Measurements from ENCODE around the gene SELENOO.

SELENOO gene

GRCh38 chr22:50233223-50233622 is 32.4 kb downstream of the SELENOO start:
- H3K4me1 ChIP-seq (ENCODE audit: insufficient read depth, low read length), result no peaks in the 10 kb centered on the region
- no peaks in the 10 kb centered on the region for H3K36me3 ChIP-seq (ENCODE audit: insufficient read depth, low read length)
- H3K9me3 ChIP-seq (ENCODE audit: control insufficient read depth, insufficient read depth, low read length), result no peaks in the 10 kb centered on the region
- H3K9ac ChIP-seq (ENCODE audit: low read depth, low read length), result no peak overlapping the region

DNA sequence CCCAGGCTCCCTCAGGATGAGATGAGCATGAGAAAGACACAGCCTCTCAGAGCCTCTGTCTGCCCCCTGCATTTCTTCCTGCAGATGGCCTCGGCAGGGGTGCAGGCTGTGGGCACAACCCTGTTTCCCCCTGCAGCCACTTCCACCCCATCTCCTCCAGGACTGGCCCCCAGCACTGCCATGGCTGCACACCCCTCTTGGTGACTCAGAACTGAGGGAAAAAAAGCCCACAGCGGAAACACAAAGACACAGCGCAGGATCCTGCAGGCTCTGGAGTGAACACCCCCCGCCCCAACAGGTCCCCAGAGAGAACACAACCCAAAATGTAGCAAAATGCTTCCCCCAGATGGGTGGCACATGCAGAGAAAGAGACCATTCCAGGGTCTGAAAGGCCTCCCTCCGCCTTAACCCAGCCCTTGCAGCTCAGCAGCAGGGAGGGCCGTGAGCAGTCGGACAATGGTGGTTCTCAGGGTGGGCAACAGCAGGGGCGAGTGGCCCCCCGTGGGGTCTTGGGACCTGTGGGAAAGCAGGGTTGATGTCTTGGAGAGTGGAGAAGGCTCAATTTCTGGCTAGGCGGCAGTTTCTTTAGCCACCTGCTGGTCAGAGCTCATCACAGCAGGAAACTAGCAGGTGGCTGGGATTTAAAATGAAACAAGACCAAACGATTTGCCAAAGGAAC is 36.1 kb downstream of the SELENOO start:
- Histone ChIP-seq H3K36me3 (ENCODE audit: insufficient read depth, low read length) (0 out of 2 replicates have a peak, but pooled peaks cover 4% of the 10 kb centered on the region), H3K9me3 (ENCODE audit: control insufficient read depth, insufficient read depth, low read length) (no peaks in the 10 kb centered on the region), H3K9ac (ENCODE audit: low read depth, low read length) (no peak overlapping the region), H3K4me1 (ENCODE audit: insufficient read depth, low read length) (no peaks in the 10 kb centered on the region)

- H3K36me3 ChIP-seq (ENCODE audit: insufficient read depth, low read length), result 0 out of 2 replicates have a peak, but pooled peaks cover 4% of the 10 kb centered on the region
- no peak overlapping the region for H3K9ac ChIP-seq (ENCODE audit: low read depth, low read length)
- H3K4me1 ChIP-seq (ENCODE audit: insufficient read depth, low read length), result no peaks in the 10 kb centered on the region
- H3K9me3 ChIP-seq (ENCODE audit: control insufficient read depth, insufficient read depth, low read length), result no peaks in the 10 kb centered on the region
Measured at GRCh38 chr22:50238755-50239154, 37.9 kb downstream of the SELENOO start.

GRCh38 chr22:50242406-50242949 is 41.7 kb downstream of the SELENOO start:
- no peak overlapping the region; the same call in 1 of the 2 replicates for H3K9ac ChIP-seq (ENCODE audit: low read depth, low read length)
- 0 out of 2 replicates have a peak, but pooled peaks cover 4% of the 10 kb centered on the region for H3K36me3 ChIP-seq (ENCODE audit: insufficient read depth, low read length)
- H3K9me3 ChIP-seq (ENCODE audit: control insufficient read depth, insufficient read depth, low read length), result no peaks in the 10 kb centered on the region
- no peaks in the 10 kb centered on the region for H3K4me1 ChIP-seq (ENCODE audit: insufficient read depth, low read length)

- no peaks in the 10 kb centered on the region for H3K9me3 ChIP-seq (ENCODE audit: control insufficient read depth, insufficient read depth, low read length)
- no peaks in the 10 kb centered on the region for H3K4me1 ChIP-seq (ENCODE audit: insufficient read depth, low read length)
- H3K36me3 ChIP-seq (ENCODE audit: insufficient read depth, low read length), result 0 out of 2 replicates have a peak, but pooled peaks cover 4% of the 10 kb centered on the region
- peak overlapping the region; percentile 100 for H3K9ac ChIP-seq (ENCODE audit: low read depth, low read length)
Measured at GRCh38 chr22:50243685-50244419, 43.0 kb downstream of the SELENOO start.

DNA sequence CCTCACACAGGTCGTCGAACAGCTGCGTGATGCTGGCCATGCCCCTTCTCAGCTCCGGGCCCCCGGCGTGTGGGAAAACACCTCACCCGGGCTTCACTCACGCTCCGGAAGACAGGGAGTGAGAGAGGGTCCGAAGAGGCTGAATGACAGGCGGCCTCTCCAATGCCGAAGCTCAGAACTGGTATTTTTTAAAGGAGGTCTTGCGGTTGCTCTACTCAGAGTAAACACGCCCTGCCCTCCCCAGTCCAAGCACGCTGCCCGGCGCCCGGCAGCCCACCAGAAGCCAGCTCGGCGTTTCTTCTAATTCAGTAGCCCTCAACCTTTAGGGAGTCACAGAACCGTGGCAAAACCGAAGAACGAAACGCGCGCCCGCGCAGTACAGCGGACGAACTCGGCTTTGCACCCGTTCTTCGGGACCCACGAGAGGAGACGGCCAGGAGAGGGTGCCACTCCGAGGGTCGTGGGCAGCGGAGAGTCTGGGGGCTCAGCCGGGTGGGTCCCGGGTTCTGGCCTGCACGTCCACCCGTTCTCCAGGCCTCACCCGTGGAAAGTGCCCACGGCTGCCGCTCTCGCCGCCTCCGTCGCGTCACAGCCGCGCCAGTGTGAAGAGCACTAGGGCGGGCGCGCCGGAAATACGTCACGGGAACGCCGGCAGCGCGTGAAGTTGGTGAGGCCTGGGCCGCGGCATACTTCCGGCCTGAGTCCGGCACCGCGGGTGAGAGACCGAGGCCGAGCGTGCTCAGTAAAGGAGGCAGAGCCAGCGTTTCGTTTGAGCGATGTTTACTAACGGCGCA is 43.8 kb downstream of the SELENOO start, which contains the start of gene TUBGCP6:
TSS of gene TUBGCP6 (minus strand) at position 604 of the 794 bp plus-strand sequence. CDS start at position 40, 564 bp downstream.
- Histone ChIP-seq H3K4me1 (ENCODE audit: insufficient read depth, low read length) (no peaks in the 10 kb centered on the region), H3K36me3 (ENCODE audit: insufficient read depth, low read length) (0 out of 2 replicates have a peak, but pooled peaks cover 4% of the 10 kb centered on the region), H3K9me3 (ENCODE audit: control insufficient read depth, insufficient read depth, low read length) (no peaks in the 10 kb centered on the region), H3K9ac (ENCODE audit: low read depth, low read length) (peak within 1 kb of the TSS; percentile 100)

DNA sequence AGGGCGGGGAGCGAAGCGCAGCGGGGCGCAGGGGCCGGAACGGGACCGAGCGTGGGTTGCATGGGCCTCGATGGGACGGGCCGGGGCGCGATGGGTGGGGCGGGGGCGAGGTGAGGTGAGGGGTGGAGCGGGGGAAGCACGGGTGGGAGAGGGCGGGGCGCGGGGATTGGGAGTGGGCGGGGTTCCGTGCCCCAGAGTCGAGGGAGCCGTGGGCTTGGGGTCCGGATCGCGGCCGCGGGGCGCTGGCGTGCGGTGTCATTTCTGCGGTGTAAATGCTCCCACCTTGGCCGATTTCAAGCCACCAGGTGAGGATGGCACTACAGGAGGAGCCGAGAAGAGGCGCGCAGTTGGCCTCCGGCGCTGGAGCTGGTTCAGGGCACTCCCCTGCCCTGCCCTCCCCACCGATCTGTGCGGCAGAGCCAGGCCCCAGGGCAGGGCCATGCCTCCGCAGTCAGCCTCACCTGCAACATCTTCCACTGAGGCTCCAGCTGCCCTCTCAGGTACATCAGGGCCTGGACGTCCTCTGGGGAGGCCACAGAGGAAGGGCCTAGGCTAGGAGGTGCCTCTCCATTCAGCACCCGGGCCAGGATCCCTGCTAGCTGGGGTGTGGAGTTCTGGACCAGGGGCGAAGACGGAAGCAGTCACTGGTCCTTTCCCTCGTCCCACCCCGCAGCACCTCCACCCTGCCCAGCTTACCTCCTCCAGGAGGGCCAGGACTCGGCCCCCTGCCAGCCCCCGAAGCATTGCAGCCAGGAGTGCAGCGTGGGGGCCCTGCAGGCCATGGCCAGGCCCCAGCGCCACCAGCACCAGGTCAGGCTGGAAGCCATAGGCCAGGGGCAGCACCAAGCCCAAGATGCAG is 44.6 kb downstream of the SELENOO start:
- H3K36me3 ChIP-seq (ENCODE audit: insufficient read depth, low read length), result 0 out of 2 replicates have a peak, but pooled peaks cover under 1% of the 10 kb centered on the region
- no peaks in the 10 kb centered on the region for H3K4me1 ChIP-seq (ENCODE audit: insufficient read depth, low read length)
- H3K9me3 ChIP-seq (ENCODE audit: control insufficient read depth, insufficient read depth, low read length), result no peaks in the 10 kb centered on the region
- H3K9ac ChIP-seq (ENCODE audit: low read depth, low read length), result peak overlapping the region; percentile 100

GRCh38 chr22:50246242-50247175 is 45.7 kb downstream of the SELENOO start:
- Histone ChIP-seq H3K36me3 (ENCODE audit: insufficient read depth, low read length) (no peaks in the 10 kb centered on the region), H3K9me3 (ENCODE audit: control insufficient read depth, insufficient read depth, low read length) (no peaks in the 10 kb centered on the region), H3K9ac (ENCODE audit: low read depth, low read length) (no peak overlapping the region), H3K4me1 (ENCODE audit: insufficient read depth, low read length) (no peaks in the 10 kb centered on the region)

DNA sequence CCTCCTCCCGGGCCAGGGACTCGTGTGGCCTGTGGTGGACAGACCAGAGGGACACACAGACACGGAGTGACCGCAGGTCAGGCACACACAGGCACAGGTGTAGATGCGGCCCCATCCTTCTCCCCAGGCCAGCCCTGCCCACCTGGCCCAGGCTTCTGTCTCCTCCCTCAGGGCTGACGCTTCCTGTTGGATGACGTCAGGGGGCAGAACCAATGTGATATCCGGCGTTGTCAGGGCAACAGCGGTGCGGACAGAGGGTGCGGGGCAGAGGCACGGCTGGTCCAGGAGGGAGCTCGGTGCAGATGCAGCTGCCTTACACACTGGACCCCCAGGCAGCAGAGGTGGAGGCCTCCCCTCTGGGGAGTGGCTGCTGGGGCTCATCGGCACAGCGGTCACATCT is 46.9 kb downstream of the SELENOO start:
- Histone ChIP-seq H3K36me3 (ENCODE audit: insufficient read depth, low read length) (no peaks in the 10 kb centered on the region), H3K9ac (ENCODE audit: low read depth, low read length) (no peak overlapping the region), H3K9me3 (ENCODE audit: control insufficient read depth, insufficient read depth, low read length) (no peaks in the 10 kb centered on the region), H3K4me1 (ENCODE audit: insufficient read depth, low read length) (no peaks in the 10 kb centered on the region)

DNA sequence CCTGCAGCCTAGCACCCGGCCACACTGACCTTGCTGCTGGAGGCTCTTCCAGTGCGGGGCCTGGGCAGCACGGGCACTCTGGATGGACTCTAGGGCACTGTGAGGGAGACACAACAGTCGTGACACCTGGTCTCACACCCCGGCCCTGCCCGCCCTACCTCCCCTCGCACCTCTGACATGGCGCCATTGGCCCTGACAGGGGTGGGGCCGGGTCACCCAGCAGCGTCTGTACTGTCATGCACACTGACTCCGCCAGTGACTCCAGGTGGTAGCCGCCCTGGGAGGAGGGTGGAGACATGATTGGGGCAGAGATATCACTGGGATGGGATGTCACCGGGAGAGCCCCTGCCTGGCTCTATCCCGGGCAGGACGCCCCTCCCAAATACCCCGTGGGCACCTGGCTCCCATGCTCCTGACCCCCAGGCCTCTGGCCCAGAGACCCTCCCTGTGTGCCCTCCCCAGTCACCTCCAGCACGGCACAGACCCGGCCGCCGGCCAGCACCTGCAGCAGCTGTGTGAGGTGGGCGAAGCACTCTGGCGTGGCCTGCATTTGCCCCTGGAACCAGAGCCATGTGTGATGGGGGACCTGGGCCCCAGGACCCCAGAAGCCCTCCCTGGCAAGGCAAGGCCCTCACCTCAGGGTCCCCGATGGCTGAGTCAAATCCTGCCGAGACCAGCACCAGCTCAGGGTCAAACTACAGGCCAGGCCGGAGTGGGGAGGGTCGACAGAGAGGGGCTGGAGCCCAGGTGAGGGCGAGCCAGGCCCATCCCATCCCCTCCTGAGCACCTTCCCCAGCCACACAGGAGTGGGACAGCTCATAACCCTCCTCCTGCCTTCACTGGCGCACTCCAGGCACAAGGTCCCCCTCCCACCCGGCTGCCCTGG is 47.6 kb downstream of the SELENOO start:
- H3K4me1 ChIP-seq (ENCODE audit: insufficient read depth, low read length), result no peaks in the 10 kb centered on the region
- H3K36me3 ChIP-seq (ENCODE audit: insufficient read depth, low read length), result no peaks in the 10 kb centered on the region
- no peaks in the 10 kb centered on the region for H3K9me3 ChIP-seq (ENCODE audit: control insufficient read depth, insufficient read depth, low read length)
- H3K9ac ChIP-seq (ENCODE audit: low read depth, low read length), result no peak overlapping the region

GRCh38 chr22:50249341-50250248 is 48.8 kb downstream of the SELENOO start:
- Histone ChIP-seq H3K9me3 (ENCODE audit: control insufficient read depth, insufficient read depth, low read length) (no peaks in the 10 kb centered on the region), H3K36me3 (ENCODE audit: insufficient read depth, low read length) (no peaks in the 10 kb centered on the region), H3K9ac (ENCODE audit: low read depth, low read length) (no peak overlapping the region), H3K4me1 (ENCODE audit: insufficient read depth, low read length) (no peaks in the 10 kb centered on the region)
